GM23248 (cell line): ENCODE results near the gene FAM163B.

Source experiments
- EZH2 ChIP-seq: fragments of 200-600 bp; sonication (generic); IDR thresholded peaks from 2 replicates; pipeline ENCODE4 v1.6.1; 2018; ENCODE audit warnings: antibody characterized with exemption, mild to moderate bottlenecking; ENCODE audit not compliant: insufficient read depth, poor library complexity, severe bottlenecking
- EZH2phosphoT487 ChIP-seq: fragments of 200-600 bp; sonication (generic); IDR thresholded peaks from 2 replicates; pipeline ENCODE4 v1.6.1; 2018; ENCODE audit warnings: antibody characterized with exemption, moderate library complexity, mild to moderate bottlenecking, low read depth; ENCODE audit not compliant: insufficient read depth

DNA sequence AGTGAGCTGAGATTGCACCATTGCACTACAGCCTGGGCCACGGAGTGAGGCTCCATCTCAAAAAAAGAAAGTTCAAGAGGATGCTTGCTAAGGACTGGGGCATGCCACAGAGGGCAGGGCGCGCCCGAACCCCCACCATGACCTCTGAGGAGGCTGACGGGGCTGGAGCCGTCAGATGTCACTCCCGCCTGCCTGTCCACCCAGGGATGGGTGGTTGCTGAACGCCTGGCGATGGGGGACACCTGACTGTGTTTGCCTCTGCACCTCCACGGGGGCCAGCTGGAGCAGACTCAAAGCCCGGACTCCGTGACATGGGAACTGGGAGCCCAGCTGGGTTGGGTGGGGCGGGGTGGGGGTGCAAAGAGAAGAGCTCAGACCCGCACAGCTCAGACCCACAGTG is 42.8 kb downstream of the FAM163B start:
- TF ChIP-seq EZH2phosphoT487 (no peak), EZH2 (no peak)
